ENCODE results near the gene LCORL.

Gene LCORL

DNA sequence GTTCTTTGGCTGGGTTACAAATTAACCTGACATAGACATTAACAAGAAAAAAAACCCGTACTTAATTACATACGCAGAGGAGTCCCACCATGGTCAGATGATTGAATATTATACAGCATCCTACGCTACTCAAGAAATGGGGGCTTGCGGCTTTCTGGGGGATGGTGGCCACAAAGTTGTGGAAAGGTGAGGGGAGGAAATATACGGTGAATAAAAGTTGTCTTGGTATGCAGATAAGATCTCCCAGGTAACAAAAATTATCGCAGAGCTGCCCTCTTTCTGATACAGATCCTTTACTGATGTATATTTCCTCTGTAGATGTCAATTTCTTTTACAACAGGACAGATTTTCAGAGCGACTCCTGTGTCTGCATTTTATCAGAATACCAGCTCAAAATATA lies 211.9 kb downstream of the LCORL start:
- Histone ChIP-seq H3K4me3 (replicated peaks; ENCODE audit: insufficient read depth, low read length) (peak overlapping the region; percentile 82), H3K27ac (replicated peaks) (peak overlapping the region; percentile 99), H3K27me3 (ENCODE audit: insufficient read depth, poor library complexity, severe bottlenecking) (no peaks in the 10 kb centered on the region)
- TF ChIP-seq POLR2AphosphoS5 (IDR thresholded peaks at IDR 0.05; ENCODE audit: low read depth): no peak
- no peak for TF ChIP-seq REST (IDR thresholded peaks at IDR 0.05; ENCODE audit: insufficient replicate concordance, low read depth)
- no peak for TF ChIP-seq SPI1 (IDR thresholded peaks at IDR 0.05; ENCODE audit: borderline replicate concordance, low read depth)
- TF ChIP-seq GABPA (IDR thresholded peaks at IDR 0.05; ENCODE audit: low read depth): no peak
- no peak for TF ChIP-seq CTCF (IDR thresholded peaks at IDR 0.05; ENCODE audit: insufficient read depth, low read length)
- DNase-seq (ENCODE audit: low read depth in 1 of 2, low spot score in 1 of 2): no peak

DNA sequence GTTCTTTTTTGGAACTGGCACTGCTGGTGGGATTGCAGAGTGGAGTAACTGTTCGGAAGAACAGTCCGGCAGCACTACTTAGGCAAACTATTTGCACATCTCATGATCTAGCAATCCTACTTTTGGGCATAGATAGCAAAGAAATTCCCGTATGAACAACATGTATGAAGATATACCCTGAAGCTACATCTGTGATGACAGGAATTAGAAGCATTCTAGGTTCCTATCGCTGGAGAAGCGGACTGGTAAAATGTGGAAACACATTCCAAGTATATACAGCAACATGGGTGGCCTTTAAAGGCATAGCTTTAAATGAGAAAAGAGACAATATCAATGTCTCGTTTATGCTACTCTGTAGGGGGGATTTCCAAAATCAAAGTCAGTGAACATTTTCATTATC lies 214.1 kb downstream of the LCORL start:
- no peak overlapping the region for H3K4me3 ChIP-seq (replicated peaks; ENCODE audit: insufficient read depth, low read length)
- DNase-seq (ENCODE audit: low read depth in 1 of 2, low spot score in 1 of 2): no peak
- no peak overlapping the region for H3K27ac ChIP-seq (replicated peaks)
- no peaks in the 10 kb centered on the region for H3K27me3 ChIP-seq (ENCODE audit: insufficient read depth, poor library complexity, severe bottlenecking)
- TF ChIP-seq REST (IDR thresholded peaks at IDR 0.05; ENCODE audit: insufficient replicate concordance, low read depth): no peak
- TF ChIP-seq SPI1 (IDR thresholded peaks at IDR 0.05; ENCODE audit: borderline replicate concordance, low read depth): no peak
- no peak for TF ChIP-seq CTCF (IDR thresholded peaks at IDR 0.05; ENCODE audit: insufficient read depth, low read length)
- no peak for TF ChIP-seq POLR2AphosphoS5 (IDR thresholded peaks at IDR 0.05; ENCODE audit: low read depth)
- no peak for TF ChIP-seq GABPA (IDR thresholded peaks at IDR 0.05; ENCODE audit: low read depth)

DNA sequence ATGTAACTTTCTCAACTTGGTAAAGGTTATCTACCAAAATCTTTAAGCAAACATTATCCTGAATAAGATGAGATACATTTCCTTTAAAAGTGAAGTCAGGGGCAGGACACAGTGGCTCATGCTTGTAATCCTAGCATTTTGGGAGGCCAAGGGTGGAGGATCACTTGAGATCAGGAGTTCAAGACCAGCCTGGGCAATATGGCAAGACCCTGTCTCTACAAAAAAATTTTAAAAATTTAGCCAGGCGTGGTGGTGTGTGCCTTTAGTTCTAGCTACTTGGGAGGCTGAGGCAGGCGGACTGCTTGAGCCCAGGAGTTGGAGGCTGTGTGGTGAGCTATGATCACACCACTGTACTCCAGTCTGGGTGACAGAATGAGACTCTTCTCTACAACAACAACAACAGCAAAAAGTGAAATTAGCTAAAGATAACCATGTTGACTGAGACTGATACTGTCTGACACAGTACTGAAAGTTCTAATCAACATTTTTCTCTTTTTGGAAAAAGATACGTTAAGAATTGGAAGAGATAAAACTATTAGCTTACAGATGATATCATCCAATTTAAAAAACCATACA lies 215.9 kb downstream of the LCORL start:
- DNase-seq (ENCODE audit: low read depth in 1 of 2, low spot score in 1 of 2): no peak
- Histone ChIP-seq H3K27ac (replicated peaks) (no peak overlapping the region), H3K4me3 (replicated peaks; ENCODE audit: insufficient read depth, low read length) (no peak overlapping the region), H3K27me3 (ENCODE audit: insufficient read depth, poor library complexity, severe bottlenecking) (no peaks in the 10 kb centered on the region)
- TF ChIP-seq CTCF (IDR thresholded peaks at IDR 0.05; ENCODE audit: insufficient read depth, low read length) (no peak), POLR2AphosphoS5 (IDR thresholded peaks at IDR 0.05; ENCODE audit: low read depth) (no peak), SPI1 (IDR thresholded peaks at IDR 0.05; ENCODE audit: borderline replicate concordance, low read depth) (no peak), GABPA (IDR thresholded peaks at IDR 0.05; ENCODE audit: low read depth) (no peak), REST (IDR thresholded peaks at IDR 0.05; ENCODE audit: insufficient replicate concordance, low read depth) (no peak)
